RWPE1 (cell line): ENCODE measurements around the gene MTCL1.

Source experiments
- CTCF ChIA-PET: fragments of 350-600 bp; sonication (Branson Sonifier 250); formaldehyde crosslinking; extraction: SDS; loops from one replicate; lab custom pipeline; 2021; lab: Yijun Ruan, JAX
- POLR2A ChIA-PET: fragments of 400-600 bp; formaldehyde crosslinking; extraction: SDS; loops from one replicate; lab custom pipeline; 2020; ENCODE audit warnings: antibody characterized with exemption; ENCODE audit not compliant: low non-redundant PET; lab: Yijun Ruan, JAX
- DNase-seq: peaks from one replicate; pipeline ENCODE4 v3.0.0; 2012; ENCODE audit warnings: low spot score
- H3K27ac ChIP-seq: fragments of 450-650 bp; 2 replicates; pipeline ENCODE4 v1.5.1; 2017
- TF ChIP-seq, protein P1 (sequence below): fragments of 450-650 bp; conservative IDR thresholded peaks from 2 replicates; pipeline ENCODE4 v1.5.1; 2017; ENCODE audit warnings: low read depth, mild to moderate bottlenecking

The MTCL1 gene

DNA sequence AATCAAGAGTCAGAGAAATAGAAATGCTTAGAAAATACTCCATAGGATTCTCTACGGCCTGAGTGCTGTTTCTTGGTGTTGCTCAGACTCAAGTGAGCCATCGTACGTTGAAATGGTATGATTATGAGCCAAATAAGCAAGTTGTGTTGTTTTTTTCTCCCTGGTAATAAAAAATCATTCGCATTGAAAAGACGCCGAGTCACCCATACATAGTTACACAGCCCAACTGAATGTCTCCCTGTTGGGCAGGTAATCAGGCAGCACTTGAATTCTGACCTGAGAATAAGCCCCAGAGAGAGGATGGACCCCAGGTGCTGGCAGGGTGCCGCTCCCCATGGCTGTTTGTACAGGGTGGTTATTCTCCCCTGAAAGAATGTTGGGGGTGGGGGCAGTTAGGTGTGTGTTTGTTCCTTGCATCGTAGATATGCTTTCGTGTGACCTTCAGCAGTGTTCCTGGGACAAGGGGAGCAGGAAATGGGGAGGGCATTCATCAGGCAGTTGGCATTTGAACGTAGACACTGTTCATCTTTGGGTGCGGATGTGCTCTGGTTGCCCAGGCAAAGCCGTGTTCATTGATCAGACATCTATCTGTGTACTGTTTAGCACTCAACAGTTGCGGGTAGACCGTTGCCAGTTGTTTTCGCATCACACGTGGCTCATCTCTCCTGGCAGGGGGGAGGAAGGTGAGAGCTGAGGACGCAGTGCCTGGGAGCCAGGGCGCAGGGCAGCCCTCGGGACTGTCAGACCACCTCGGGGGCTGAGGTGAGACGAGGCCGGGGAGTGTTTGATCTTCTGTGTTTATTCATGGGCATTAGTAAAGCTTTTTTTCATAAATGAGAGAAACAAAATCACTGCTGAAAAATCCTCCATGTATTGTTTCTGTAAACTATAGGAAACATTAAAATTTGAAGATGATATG lies 27.3 kb downstream of the MTCL1 start:
- ChIA-PET POLR2A (no interaction called here), CTCF (interaction anchor here (0.7 to 0.8 kb wide), 2 partner anchors 125 to 322 kb away, joined by 3 to 4 read pairs; no protein-coding TSS in a partner anchor)
- no peak for DNase-seq
- peak overlapping the region; percentile 13; the same call in 1 of the 2 replicates for H3K27ac ChIP-seq
- TF ChIP-seq, protein P1, sequence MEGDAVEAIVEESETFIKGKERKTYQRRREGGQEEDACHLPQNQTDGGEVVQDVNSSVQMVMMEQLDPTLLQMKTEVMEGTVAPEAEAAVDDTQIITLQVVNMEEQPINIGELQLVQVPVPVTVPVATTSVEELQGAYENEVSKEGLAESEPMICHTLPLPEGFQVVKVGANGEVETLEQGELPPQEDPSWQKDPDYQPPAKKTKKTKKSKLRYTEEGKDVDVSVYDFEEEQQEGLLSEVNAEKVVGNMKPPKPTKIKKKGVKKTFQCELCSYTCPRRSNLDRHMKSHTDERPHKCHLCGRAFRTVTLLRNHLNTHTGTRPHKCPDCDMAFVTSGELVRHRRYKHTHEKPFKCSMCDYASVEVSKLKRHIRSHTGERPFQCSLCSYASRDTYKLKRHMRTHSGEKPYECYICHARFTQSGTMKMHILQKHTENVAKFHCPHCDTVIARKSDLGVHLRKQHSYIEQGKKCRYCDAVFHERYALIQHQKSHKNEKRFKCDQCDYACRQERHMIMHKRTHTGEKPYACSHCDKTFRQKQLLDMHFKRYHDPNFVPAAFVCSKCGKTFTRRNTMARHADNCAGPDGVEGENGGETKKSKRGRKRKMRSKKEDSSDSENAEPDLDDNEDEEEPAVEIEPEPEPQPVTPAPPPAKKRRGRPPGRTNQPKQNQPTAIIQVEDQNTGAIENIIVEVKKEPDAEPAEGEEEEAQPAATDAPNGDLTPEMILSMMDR: no peak

DNA sequence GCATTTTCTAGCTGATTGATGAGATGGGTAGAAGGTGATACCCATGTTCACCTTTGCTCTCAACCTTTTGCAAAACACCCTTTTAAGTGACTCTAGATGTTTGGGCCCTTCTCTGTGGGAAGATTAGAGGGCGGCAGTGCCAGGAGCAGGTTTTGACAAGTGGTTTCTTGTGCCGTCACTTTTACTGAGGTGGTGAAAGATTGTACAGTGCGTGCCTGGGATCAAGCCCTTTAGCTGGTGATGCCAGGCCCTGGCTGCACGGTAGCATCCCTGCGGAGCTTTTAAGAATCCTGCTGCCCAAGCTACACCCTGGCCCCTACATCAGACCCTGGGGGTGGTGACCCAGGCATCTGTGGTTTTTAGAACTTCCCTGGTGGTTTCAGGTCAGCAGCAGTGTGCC lies 29.1 kb downstream of the MTCL1 start:
- no peak for DNase-seq
- ChIA-PET CTCF (no interaction called here), POLR2A (no interaction called here)
- TF ChIP-seq, protein P1: no peak
- no peak overlapping the region for H3K27ac ChIP-seq

DNA sequence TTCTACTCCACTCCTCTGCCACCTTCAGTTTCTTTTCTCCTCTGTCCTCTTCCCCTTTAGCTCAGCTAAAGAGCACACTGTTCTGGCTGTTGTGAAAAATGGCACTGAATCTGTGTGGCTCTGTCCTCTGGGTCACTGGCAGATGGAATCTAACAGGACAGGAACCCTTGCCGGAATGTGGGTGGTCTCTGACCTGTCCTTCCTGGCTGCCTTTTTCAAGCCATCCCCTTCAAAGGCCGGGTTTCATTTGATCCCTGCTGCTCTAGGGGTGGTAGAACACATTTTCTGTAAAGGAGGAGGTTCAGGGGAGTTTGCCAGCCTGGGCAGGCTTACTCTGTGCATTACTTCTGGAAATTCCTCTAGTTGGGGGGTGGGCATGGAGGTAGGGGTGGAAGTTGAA lies 29.9 kb downstream of the MTCL1 start:
- H3K27ac ChIP-seq: no peak overlapping the region
- TF ChIP-seq, protein P1: no peak
- ChIA-PET CTCF (no interaction called here), POLR2A (no interaction called here)
- no peak for DNase-seq

DNA sequence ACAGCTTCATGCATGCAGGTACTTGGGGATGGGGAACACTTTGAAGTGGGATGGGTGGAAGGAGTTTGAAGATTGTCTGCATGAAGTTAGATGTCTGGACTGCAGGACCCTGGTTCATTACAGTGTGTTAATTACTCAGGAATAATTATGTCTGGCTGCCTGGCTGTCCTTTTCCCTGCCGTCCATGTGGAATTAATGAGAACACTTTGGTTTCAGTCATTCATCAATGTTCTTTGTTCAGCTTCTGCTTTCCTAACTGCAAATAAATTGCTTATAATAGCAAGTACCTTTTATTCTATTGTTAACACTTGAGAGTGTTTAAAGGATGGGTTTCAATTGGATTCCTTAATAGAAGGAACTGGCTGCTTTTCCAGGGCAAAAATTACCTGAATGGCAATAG lies 35.8 kb downstream of the MTCL1 start:
- no peak overlapping the region for H3K27ac ChIP-seq
- no peak for DNase-seq
- CTCF ChIA-PET: no interaction called here
- TF ChIP-seq, protein P1: no peak
- POLR2A ChIA-PET: no interaction called here

DNA sequence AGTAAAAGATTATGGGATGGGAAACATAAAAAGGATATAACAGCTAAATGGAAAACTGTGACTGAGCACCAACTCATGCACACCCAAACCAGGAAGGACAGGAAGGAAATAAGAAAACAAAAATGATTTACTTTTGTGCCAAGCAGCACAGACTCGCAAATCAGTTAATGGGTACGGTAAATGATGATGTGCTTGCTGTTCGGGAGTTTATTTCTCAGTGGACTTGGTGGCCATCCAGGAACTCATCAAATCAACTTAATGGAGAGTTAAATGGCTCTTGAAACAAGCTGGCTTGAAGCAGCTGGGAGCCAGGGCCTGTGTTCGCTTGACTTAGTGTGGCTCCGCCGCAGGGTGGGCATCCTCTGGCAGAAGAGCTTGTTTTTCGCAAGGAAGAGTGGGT lies 36.2 kb downstream of the MTCL1 start:
- no peak overlapping the region for H3K27ac ChIP-seq
- POLR2A ChIA-PET: no interaction called here
- CTCF ChIA-PET: no interaction called here
- DNase-seq: no peak
- TF ChIP-seq, protein P1: no peak

DNA sequence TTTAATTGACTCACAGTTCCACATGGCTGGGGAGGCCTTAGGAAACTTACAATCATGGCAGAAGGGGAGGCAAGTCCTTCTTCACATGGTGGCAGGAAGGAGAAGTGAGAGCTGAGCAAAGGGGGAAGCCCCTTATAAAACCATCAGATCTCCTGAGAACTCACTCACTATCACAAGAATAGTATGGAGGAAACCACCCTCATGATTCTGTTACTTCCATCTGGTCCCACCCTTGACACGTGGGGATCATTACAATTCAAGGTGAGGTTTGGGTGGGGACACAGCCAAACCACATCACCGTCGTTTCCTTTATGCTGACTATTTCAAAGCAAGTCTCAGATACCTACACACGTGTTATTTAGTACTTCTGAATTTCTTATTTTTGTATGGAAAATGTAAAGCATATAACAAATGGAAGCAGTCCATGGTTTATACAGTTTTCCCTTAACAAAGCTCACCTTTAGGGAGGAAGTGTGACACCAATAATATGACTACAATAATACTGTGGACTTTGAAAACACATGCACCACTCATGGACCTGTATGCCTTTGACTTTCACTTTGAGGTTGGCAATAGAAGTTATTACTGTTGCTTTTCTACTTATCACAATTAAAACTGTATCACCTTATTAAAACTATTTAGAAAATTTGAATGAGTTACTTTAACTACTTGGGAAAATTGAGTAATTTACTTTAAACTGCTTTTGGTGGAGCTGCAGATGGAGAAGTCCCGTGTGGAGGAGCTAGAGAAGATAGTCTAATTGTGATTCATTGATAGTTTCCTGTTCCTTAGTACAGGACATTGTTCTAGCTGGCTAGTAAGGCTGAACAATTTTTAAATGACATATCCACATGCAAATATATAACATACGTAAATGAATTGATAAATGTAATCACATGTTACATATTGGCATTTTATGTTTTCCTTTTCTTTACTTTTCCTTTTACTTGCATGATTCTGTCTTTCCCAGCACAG lies 37.3 kb downstream of the MTCL1 start:
- DNase-seq: no peak
- no peak overlapping the region for H3K27ac ChIP-seq
- ChIA-PET POLR2A (no interaction called here), CTCF (no interaction called here)
- TF ChIP-seq, protein P1: no peak
